ENCODE results near the gene ATP1A1.

DNA sequence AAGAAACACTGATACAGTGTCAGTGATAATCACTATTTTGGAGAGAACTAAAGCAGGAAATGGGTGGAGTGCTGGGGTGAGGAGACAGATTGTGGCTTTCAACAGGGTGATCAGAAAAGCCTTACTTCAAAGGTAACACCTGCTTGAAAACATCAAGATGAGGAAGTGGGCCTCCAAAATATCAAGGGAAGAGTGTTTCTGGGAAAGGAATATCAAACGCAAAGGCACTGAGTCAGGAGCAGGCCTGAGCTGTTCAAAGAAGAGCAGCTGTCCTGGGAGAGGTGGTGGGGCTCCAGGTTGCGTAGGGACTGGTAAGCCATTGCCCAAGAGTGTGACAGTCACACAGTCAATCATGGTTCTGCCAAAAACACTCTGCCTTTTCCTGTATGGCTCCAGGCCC, 47.1 kb upstream of the ATP1A1 start:
- TF ChIP-seq FOXM1 (IDR thresholded peaks at IDR 0.05; ENCODE audit: borderline replicate concordance) (no peak), PKNOX1 (IDR thresholded peaks at IDR 0.05) (no peak), CTBP1 (IDR thresholded peaks at IDR 0.05; ENCODE audit: borderline replicate concordance) (no peak), HDGF (IDR thresholded peaks at IDR 0.05; ENCODE audit: borderline replicate concordance) (no peak), ELF4 (IDR thresholded peaks at IDR 0.05) (no peak), SP1 (IDR thresholded peaks at IDR 0.05) (no peak)
